ENCODE data around the gene SDK2.

The SDK2 gene

DNA sequence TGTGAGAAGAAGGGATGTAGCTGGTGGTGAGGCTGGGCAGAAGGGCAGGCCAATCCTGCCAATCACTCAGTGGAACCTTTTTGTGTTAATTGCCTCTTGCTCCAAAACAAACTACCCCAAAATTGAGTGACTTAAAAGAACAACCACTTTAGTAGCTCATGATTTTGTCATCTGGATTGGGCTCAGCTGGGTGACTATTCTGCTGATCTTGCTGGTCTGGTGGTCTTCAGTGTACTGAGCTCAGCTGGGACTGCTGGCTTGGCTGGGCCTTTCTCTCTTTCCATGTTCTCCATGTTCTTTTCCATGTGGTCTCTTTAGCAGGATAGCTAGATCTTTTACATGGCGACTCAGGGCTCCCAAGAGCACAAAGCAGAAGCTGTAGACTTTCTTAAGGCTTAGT, 37.7 kb upstream of the SDK2 start:
- no peak for TF ChIP-seq SIN3A (IDR thresholded peaks at IDR 0.05; ENCODE audit: borderline replicate concordance, insufficient read depth, low read length)
- no peak for TF ChIP-seq TAF1 (IDR thresholded peaks at IDR 0.05; ENCODE audit: borderline replicate concordance, insufficient read depth, low read length)
- no peak for TF ChIP-seq POLR2AphosphoS5 (IDR thresholded peaks at IDR 0.05; ENCODE audit: low read depth, low read length)
- TF ChIP-seq, protein P1, sequence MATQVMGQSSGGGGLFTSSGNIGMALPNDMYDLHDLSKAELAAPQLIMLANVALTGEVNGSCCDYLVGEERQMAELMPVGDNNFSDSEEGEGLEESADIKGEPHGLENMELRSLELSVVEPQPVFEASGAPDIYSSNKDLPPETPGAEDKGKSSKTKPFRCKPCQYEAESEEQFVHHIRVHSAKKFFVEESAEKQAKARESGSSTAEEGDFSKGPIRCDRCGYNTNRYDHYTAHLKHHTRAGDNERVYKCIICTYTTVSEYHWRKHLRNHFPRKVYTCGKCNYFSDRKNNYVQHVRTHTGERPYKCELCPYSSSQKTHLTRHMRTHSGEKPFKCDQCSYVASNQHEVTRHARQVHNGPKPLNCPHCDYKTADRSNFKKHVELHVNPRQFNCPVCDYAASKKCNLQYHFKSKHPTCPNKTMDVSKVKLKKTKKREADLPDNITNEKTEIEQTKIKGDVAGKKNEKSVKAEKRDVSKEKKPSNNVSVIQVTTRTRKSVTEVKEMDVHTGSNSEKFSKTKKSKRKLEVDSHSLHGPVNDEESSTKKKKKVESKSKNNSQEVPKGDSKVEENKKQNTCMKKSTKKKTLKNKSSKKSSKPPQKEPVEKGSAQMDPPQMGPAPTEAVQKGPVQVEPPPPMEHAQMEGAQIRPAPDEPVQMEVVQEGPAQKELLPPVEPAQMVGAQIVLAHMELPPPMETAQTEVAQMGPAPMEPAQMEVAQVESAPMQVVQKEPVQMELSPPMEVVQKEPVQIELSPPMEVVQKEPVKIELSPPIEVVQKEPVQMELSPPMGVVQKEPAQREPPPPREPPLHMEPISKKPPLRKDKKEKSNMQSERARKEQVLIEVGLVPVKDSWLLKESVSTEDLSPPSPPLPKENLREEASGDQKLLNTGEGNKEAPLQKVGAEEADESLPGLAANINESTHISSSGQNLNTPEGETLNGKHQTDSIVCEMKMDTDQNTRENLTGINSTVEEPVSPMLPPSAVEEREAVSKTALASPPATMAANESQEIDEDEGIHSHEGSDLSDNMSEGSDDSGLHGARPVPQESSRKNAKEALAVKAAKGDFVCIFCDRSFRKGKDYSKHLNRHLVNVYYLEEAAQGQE (IDR thresholded peaks at IDR 0.05; ENCODE audit: insufficient read depth in 1 of 2, low read depth in 2 of 2, low read length in 2 of 2): no peak
- TF ChIP-seq FOXP2 (optimal IDR thresholded peaks at IDR 0.05; ENCODE audit: borderline replicate concordance, extremely low read depth, extremely low read length, insufficient read depth): no peak

DNA sequence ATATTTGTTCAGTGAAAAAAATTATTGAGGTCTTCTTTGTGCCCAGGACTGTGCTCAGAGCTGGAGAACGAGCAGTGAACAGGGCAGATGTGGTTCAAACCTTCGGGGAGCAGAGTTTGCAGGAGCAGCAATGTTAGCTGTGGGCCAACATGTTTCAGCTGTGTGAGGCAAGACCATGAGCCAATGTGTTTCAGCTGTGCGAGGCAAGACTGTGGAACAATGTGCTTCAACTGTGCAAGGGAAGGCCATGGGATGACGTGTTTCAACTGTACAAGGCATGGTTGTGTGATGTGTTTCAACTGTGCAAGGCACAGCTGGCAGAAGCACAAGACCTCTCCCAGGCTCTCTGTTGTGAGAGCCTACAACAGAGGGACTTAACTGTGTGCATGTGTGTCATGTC, 35.2 kb upstream of the SDK2 start:
- no peak for TF ChIP-seq SIN3A (IDR thresholded peaks at IDR 0.05; ENCODE audit: borderline replicate concordance, insufficient read depth, low read length)

DNA sequence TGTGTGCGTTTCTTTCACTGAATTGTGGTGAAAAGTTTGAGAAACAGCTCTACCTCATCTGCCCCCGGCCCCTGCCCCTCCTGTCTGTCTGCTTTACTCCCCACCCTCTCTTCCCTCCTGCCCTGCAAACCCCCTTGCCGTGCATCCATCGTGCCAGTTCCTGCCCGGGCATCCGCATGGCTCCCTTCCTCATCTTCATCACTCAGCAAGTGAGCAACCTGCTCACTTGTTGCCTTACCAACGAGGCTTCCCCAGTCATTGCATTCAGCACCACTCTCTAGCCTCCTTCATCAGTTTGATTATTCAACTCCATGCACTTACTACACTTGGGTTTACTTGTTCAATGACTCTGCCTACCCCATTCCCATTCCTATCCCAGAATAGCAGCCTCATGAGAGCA, 34.8 kb upstream of the SDK2 start:
- TF ChIP-seq, protein P1 (IDR thresholded peaks at IDR 0.05; ENCODE audit: insufficient read depth in 1 of 2, low read depth in 2 of 2, low read length in 2 of 2): no peak
- TF ChIP-seq TAF1 (IDR thresholded peaks at IDR 0.05; ENCODE audit: borderline replicate concordance, insufficient read depth, low read length) (no peak), FOXP2 (optimal IDR thresholded peaks at IDR 0.05; ENCODE audit: borderline replicate concordance, extremely low read depth, extremely low read length, insufficient read depth) (no peak), POLR2AphosphoS5 (IDR thresholded peaks at IDR 0.05; ENCODE audit: low read depth, low read length) (no peak), SIN3A (IDR thresholded peaks at IDR 0.05; ENCODE audit: borderline replicate concordance, insufficient read depth, low read length) (no peak)

DNA sequence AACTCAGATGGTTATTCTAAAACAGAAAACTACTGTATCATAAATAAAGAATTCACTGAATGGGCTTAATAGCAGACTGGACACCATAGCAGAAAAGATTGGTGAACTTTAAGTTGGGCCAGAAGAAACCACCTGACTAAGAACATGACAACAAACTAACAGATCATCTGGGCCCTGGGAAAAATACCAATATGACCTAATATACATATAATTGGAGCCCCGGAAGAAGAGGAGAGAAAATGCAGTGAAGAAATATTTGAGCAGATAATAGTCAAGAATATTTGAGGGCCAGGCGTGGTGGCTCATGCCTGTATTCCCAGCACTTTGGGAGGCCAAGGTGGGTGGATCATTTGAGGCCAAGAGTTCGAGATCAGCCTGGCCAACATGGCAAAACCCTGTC, 25.5 kb upstream of the SDK2 start:
- TF ChIP-seq SIN3A (IDR thresholded peaks at IDR 0.05; ENCODE audit: borderline replicate concordance, insufficient read depth, low read length) (no peak), TAF1 (IDR thresholded peaks at IDR 0.05; ENCODE audit: borderline replicate concordance, insufficient read depth, low read length) (no peak), POLR2AphosphoS5 (IDR thresholded peaks at IDR 0.05; ENCODE audit: low read depth, low read length) (no peak), FOXP2 (optimal IDR thresholded peaks at IDR 0.05; ENCODE audit: borderline replicate concordance, extremely low read depth, extremely low read length, insufficient read depth) (no peak)
- TF ChIP-seq, protein P1 (IDR thresholded peaks at IDR 0.05; ENCODE audit: insufficient read depth in 1 of 2, low read depth in 2 of 2, low read length in 2 of 2): no peak

DNA sequence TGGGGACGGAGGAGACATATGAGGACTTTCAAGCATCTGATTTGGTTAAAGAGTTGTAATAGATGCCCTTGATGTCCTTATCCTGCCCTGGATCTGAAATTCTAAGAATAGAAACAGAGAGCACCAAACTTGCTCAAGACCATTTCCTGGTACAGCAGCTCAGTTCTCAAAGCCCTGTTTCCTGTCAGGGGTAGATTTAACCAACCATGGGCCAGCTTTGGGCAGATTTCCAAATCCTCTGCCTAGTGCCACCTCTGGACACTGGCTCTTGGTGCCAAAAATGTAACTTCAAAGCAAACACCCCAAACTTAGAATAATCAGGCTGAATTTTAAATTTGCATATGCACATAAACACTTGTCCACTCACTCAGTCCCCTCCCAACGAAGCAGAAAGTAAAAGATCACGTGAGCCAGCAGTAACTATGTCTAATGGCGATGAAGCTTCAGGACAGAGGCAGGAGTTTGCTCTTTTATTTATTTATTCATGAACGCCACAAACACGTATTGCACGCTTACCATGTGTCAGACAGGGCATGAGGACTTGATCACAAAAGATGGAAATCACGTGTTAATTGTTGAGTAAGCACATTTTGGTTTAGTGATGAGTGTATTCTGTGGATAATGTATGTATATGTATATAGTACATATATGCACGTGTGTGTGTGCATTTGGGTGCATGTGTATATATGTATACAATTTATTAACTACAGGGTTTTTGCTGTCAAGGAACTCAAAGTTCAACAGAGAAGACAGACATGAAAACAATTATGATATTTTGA, 23.1 kb upstream of the SDK2 start:
- TF ChIP-seq SIN3A (IDR thresholded peaks at IDR 0.05; ENCODE audit: borderline replicate concordance, insufficient read depth, low read length): no peak
- TF ChIP-seq POLR2AphosphoS5 (IDR thresholded peaks at IDR 0.05; ENCODE audit: low read depth, low read length): no peak
- TF ChIP-seq TAF1 (IDR thresholded peaks at IDR 0.05; ENCODE audit: borderline replicate concordance, insufficient read depth, low read length): no peak
- TF ChIP-seq FOXP2 (optimal IDR thresholded peaks at IDR 0.05; ENCODE audit: borderline replicate concordance, extremely low read depth, extremely low read length, insufficient read depth): no peak

DNA sequence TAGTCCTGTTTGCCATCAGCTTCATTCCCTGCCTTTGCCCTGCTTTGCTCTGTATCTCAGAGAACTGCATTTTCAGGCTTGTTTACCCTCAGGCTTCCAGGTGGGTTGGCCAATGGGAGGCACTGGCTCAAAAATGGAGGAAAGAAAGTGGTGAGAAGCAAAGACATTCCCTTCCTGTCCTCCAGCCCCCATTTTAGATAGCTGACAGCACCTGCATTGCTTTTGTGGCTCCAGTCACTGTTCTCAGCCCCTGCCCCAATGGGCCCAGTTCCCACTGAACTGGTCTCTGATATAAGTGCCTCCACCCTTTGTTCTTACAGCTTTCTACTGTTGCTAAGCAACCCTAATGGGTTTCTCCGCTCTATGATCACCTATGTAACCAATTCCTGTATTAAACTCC, 19.4 kb upstream of the SDK2 start:
- TF ChIP-seq, protein P1 (IDR thresholded peaks at IDR 0.05; ENCODE audit: insufficient read depth in 1 of 2, low read depth in 2 of 2, low read length in 2 of 2): no peak
- no peak for TF ChIP-seq FOXP2 (optimal IDR thresholded peaks at IDR 0.05; ENCODE audit: borderline replicate concordance, extremely low read depth, extremely low read length, insufficient read depth)
- TF ChIP-seq POLR2AphosphoS5 (IDR thresholded peaks at IDR 0.05; ENCODE audit: low read depth, low read length): no peak
- TF ChIP-seq TAF1 (IDR thresholded peaks at IDR 0.05; ENCODE audit: borderline replicate concordance, insufficient read depth, low read length): no peak
- no peak for TF ChIP-seq SIN3A (IDR thresholded peaks at IDR 0.05; ENCODE audit: borderline replicate concordance, insufficient read depth, low read length)
